Stomach (tissue), 9 donors: ENCODE results near the gene DNAJC3. TPM values are rescaled to one million over a fixed set of nuclear protein-coding genes. Genes with fewer than 3 reads are reported as not detected.

ENCODE experiments used
- DNase-seq, 2 donors: peaks; one replicate each; pipeline versions ENCODE4 v3.0.0 to v3.0.0-alpha.2; 2013 to 2019
- H3K27ac ChIP-seq, 5 donors: fragments of 200-600 bp in 4 of 5; sonication (generic) in 4 of 5; one replicate each; pipeline ENCODE4 v1.5.1; 2013 to 2019; ENCODE audit warnings: mild to moderate bottlenecking in 1 of 5, moderate library complexity in 1 of 5
- H3K27me3 ChIP-seq, 3 donors: fragments of 200-600 bp; sonication (generic); one replicate each; pipeline ENCODE4 v1.5.1; 2017 to 2019; ENCODE audit warnings: mixed run types in 1 of 3
- H3K36me3 ChIP-seq, 4 donors: fragments of 200-600 bp; sonication (generic); 1 replicate in 3 of 4; 2 replicates in 1 of 4; pipeline ENCODE4 v1.5.1; 2016 to 2019
- H3K4me1 ChIP-seq, 4 donors: fragments of 200-600 bp; sonication (generic); one replicate each; pipeline ENCODE4 v1.5.1; 2016 to 2019
- H3K4me3 ChIP-seq, 4 donors: fragments of 200-600 bp; sonication (generic) in 3 of 4; one replicate each; pipeline ENCODE4 v1.5.1; 2016 to 2019; ENCODE audit warnings: mild to moderate bottlenecking in 1 of 4
- H3K9me3 ChIP-seq, 4 donors: fragments of 200-600 bp; sonication (generic); one replicate each; pipeline ENCODE4 v1.5.1; 2016 to 2019
- EP300 ChIP-seq: sonication (generic); formaldehyde crosslinking; IDR thresholded peaks from one replicate; pipeline ENCODE4 v1.6.1; 2017; ENCODE audit warnings: antibody characterized with exemption
- POLR2A ChIP-seq, 4 donors: fragments of 450-650 bp; IDR thresholded peaks; one replicate each; pipeline ENCODE4 v1.6.1; 2016; ENCODE audit warnings: antibody characterized with exemption in 4 of 4, control low read depth in 2 of 4, mild to moderate bottlenecking in 1 of 4, moderate library complexity in 1 of 4
- POLR2AphosphoS5 ChIP-seq, 3 donors: sonication (generic); formaldehyde crosslinking; IDR thresholded peaks; one replicate each; pipeline ENCODE4 v1.6.1; 2016; ENCODE audit warnings: antibody characterized with exemption in 3 of 3
- WGBS, 5 donors: extraction: QIAGEN DNeasy Blood & Tissue Kit in 3 of 5; methylation state at CpG; one replicate each; pipeline versions ENCODE4 v1.1.5 to v1.1.7; 2013 to 2018; 5-methylcytosine and 5-hydroxymethylcytosine counted together
- intact Hi-C: fragments of 100-400 bp; cut with DNase I; formaldehyde crosslinking; loops from one replicate; pipeline ENCODE4 v1.15.1; 2023; ENCODE audit warnings: low total_unique reads
- polyA plus RNA-seq, 3 donors: library from polyadenylated mRNA; stranded (reverse); fragments of 200-250 nt; gene quantifications; one replicate each; pipeline ENCODE4 v1.2.3, GENCODE V29; 2013
- total RNA-seq, 5 donors: library from RNA; depleted of rRNA; stranded (reverse); fragments of >200 nt; gene quantifications; one replicate each; pipeline versions ENCODE4 v1.1.0 to v1.2.3, GENCODE V29; 2014 to 2016
- TF ChIP-seq, protein P1 (sequence below), 7 experiments: fragments of 450-650 bp in 4 of 7; fragments of 200-600 bp in 3 of 7; sonication (generic) in 3 of 7; IDR thresholded peaks; one replicate each; pipeline ENCODE4 v1.5.1; 2016 to 2019; ENCODE audit warnings: antibody characterized with exemption in 7 of 7, control low read depth in 2 of 7, mild to moderate bottlenecking in 1 of 7
- donor health status: healthy with polysubstance abuse.
- donor health status: Bipolar disorder and iron deficiency.
- donor health status: healthy.

The DNAJC3 gene
- total and polyA plus RNA-seq, 8 donors: 6.3 to 102 (median 11.9) TPM

DNA sequence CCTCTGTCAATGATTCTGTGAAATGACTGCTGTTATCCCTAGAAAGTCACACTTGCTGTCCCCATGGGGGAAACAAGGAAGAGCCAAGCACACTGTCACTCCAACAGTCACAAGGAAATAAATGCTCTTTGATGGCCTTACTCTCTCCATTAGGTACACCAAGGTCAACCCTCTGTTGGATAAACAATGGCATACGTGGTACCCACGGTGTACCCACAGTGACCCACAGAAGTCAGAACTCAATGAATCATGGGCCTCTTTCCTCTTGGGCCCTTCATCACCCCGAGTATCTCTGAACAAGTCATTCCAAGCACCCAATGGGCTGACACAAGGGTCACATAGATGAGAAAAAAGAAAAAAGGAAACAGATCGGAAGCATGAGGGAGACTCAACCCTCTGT is 47.9 kb upstream of the DNAJC3 start:
- 70 to 92% (median 83%) methylated on average over 4 of the region's 4 CpGs for WGBS, 5 donors
- peaks cover 0 to 10% (median 0%) of the 10 kb centered on the region in 3 donors for H3K27me3 ChIP-seq
- no peaks in the 10 kb centered on the region for H3K9me3 ChIP-seq
- peaks cover 0 to 68% (median 32%) of the 10 kb centered on the region in 4 donors for H3K36me3 ChIP-seq
- no peak overlapping the region for H3K27ac ChIP-seq
- intact Hi-C loops: no loop called here
- TF ChIP-seq, protein P1, sequence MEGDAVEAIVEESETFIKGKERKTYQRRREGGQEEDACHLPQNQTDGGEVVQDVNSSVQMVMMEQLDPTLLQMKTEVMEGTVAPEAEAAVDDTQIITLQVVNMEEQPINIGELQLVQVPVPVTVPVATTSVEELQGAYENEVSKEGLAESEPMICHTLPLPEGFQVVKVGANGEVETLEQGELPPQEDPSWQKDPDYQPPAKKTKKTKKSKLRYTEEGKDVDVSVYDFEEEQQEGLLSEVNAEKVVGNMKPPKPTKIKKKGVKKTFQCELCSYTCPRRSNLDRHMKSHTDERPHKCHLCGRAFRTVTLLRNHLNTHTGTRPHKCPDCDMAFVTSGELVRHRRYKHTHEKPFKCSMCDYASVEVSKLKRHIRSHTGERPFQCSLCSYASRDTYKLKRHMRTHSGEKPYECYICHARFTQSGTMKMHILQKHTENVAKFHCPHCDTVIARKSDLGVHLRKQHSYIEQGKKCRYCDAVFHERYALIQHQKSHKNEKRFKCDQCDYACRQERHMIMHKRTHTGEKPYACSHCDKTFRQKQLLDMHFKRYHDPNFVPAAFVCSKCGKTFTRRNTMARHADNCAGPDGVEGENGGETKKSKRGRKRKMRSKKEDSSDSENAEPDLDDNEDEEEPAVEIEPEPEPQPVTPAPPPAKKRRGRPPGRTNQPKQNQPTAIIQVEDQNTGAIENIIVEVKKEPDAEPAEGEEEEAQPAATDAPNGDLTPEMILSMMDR (IDR thresholded peaks at IDR 0.05): no peak
- H3K4me3 ChIP-seq: no peak overlapping the region
- DNase-seq: no peak
- H3K4me1 ChIP-seq: no peaks in the 10 kb centered on the region

DNA sequence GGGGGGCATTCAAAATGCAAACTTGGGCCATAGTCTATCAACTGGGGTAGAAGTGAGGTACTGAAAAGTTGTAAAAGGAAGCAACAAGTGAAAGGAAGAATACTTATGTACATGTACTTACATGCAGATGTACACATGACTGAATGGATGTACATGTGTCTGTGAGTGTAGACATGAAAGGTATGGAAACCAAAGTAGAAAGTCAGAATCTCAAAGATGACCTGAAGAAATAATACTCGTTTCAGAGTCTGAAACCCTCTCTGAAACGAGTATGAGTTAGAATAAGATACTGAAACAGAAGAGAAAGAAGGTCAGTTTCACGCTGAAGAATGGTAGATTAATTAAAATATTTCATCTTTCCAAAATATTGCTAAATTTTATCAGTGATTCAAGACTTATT is 46.3 kb upstream of the DNAJC3 start:
- intact Hi-C loops: no loop called here
- H3K9me3 ChIP-seq: no peaks in the 10 kb centered on the region
- H3K36me3 ChIP-seq: peaks cover 0 to 63% (median 32%) of the 10 kb centered on the region in 4 donors
- 77 to 83% (median 80%) methylated on average over 3 of the region's 3 CpGs for WGBS, 5 donors
- peaks cover 0 to 10% (median 0%) of the 10 kb centered on the region in 3 donors for H3K27me3 ChIP-seq
- DNase-seq: no peak
- H3K4me3 ChIP-seq: no peak overlapping the region
- no peaks in the 10 kb centered on the region for H3K4me1 ChIP-seq
- no peak for TF ChIP-seq POLR2A (IDR thresholded peaks at IDR 0.05)
- no peak for TF ChIP-seq EP300
- no peak for TF ChIP-seq POLR2AphosphoS5 (IDR thresholded peaks at IDR 0.05)
- TF ChIP-seq, protein P1 (IDR thresholded peaks at IDR 0.05): no peak
- no peak overlapping the region for H3K27ac ChIP-seq

DNA sequence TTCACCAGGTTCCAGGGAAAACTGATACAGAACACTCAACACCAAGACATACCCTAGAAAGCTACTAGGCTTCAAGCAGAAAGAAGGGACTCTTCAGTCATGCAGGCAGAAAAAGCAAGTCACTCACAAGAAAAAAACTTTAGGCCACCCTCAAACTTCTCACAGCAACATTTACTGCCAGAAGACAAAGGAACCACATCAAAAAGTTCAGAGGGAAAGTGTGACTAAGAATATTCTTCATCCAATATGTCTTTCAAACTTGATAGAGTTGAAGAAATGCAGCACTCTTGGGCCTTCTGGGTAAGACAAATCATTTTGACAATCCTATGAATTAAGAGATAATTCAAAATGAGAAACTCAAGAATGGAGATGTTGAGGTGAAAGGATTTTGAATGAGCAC is 40.1 kb upstream of the DNAJC3 start:
- Histone ChIP-seq H3K4me3 (no peak overlapping the region), H3K27ac (no peak overlapping the region), H3K9me3 (no peaks in the 10 kb centered on the region), H3K4me1 (peaks cover 7 to 17% (median 9%) of the 10 kb centered on the region in 4 donors), H3K36me3 (peaks cover 0 to 15% (median 5%) of the 10 kb centered on the region in 4 donors), H3K27me3 (peaks cover 0 to 21% (median 8%) of the 10 kb centered on the region in 3 donors)
- intact Hi-C loops: no loop called here
- DNase-seq: no peak
- TF ChIP-seq, protein P1 (IDR thresholded peaks at IDR 0.05): no peak
- TF ChIP-seq EP300 (no peak), POLR2A (IDR thresholded peaks at IDR 0.05) (no peak), POLR2AphosphoS5 (IDR thresholded peaks at IDR 0.05) (no peak)

DNA sequence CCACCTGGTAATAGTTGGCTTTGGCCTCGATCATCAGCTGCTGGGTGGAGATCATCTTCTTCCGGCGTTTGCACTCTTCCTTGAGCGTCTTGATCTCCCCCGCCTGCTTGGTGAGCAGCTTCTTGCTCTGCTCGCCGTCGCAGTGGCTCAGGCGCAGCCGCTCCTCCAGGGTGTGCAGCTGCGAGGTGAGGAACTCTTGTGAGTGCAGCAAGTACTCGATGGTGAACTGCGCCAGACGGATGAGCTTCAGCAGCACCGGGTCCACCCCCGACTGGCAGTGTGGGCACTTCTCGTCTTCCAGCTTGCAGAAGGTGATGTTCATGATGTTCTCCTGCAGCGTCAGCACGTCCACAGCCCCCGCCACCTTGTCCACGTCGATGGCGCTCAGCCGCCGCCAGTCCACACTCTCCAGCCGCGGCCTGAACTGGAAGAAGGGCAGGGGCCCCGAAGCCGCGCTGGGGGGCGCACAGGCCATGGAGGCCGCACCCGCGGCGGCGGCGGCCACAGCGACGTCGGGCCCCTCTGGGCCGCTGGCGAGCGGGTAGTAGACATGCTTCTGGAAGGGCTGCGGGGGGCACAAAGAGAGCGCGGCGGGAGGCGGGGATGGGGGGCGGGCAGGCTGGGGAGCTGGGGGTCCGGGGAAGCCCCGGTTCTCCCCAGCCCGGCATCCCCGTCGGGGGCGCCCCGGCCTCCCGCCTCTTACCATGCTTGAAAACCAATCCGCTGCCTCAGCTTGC is 35.5 kb upstream of the DNAJC3 start:
- TF ChIP-seq, protein P1 (IDR thresholded peaks at IDR 0.05): no peak
- TF ChIP-seq POLR2A (IDR thresholded peaks at IDR 0.05) (no peak), POLR2AphosphoS5 (IDR thresholded peaks at IDR 0.05) (no peak), EP300 (no peak)
- Histone ChIP-seq H3K4me3 (peak overlapping the region; percentile 44 to 54 (median 50)), H3K27ac (peak overlapping the region in 3 of 5 donors; percentile 2 to 60 (median 29)), H3K9me3 (no peaks in the 10 kb centered on the region), H3K36me3 (no peaks in the 10 kb centered on the region), H3K27me3 (peaks cover 0 to 60% (median 32%) of the 10 kb centered on the region in 3 donors), H3K4me1 (peaks cover 27 to 43% (median 34%) of the 10 kb centered on the region in 4 donors)
- peak in 1 of 2 donors; percentile 50 for DNase-seq
- WGBS, 5 donors: 19 to 46% (median 27%) methylated on average over 23 to 58 of the region's 58 CpGs
- intact Hi-C loops: no loop called here
